Skeletal muscle tissue (tissue), 4 donors: ENCODE data around the gene ZCCHC8. TPM values are rescaled to one million over a fixed set of nuclear protein-coding genes. Genes with fewer than 3 reads are reported as not detected.
"Not testable (repeated sequence)": the region's sequence is repeated elsewhere in the genome, so short reads cannot be mapped to it uniquely, and the experiment has no call there.

Experiments used
- H3K27ac ChIP-seq: one replicate; pipeline ENCODE4 v1.7.0; 2013; ENCODE audit warnings: mild to moderate bottlenecking, low read depth, low read length, inconsistent platforms
- H3K27me3 ChIP-seq, 3 donors: one replicate each; pipeline ENCODE4 v1.7.0; 2013; ENCODE audit warnings: low read length in 3 of 3; ENCODE audit not compliant: control insufficient read depth in 3 of 3, insufficient read depth in 3 of 3
- H3K36me3 ChIP-seq, 3 donors: one replicate each; pipeline ENCODE4 v1.7.0; 2013; ENCODE audit warnings: low read length in 3 of 3; ENCODE audit not compliant: control insufficient read depth in 3 of 3, insufficient read depth in 3 of 3
- H3K4me1 ChIP-seq, 3 donors: one replicate each; pipeline ENCODE4 v1.7.0; 2013; ENCODE audit warnings: low read length in 3 of 3, mild to moderate bottlenecking in 3 of 3; ENCODE audit not compliant: control insufficient read depth in 3 of 3, insufficient read depth in 3 of 3
- H3K4me3 ChIP-seq, 3 donors: one replicate each; pipeline ENCODE4 v1.7.0; 2013; ENCODE audit warnings: low read length in 3 of 3
- H3K9ac ChIP-seq, 3 donors: one replicate each; pipeline ENCODE4 v1.7.0; 2013; ENCODE audit warnings: low read length in 3 of 3, mild to moderate bottlenecking in 3 of 3, moderate library complexity in 2 of 3, low read depth in 1 of 3
- H3K9me3 ChIP-seq, 3 donors: one replicate each; pipeline ENCODE4 v1.7.0; 2013; ENCODE audit warnings: low read length in 3 of 3; ENCODE audit not compliant: control insufficient read depth in 3 of 3
- total RNA-seq: library from RNA; depleted of rRNA; stranded (reverse); fragments of >200 nt; gene quantifications from one replicate; pipeline ENCODE4 v1.2.3, GENCODE V29; 2014
- donor health status: Osteomylitis.

ZCCHC8 gene
- total RNA-seq, 1 donor from 2014 or later: 23.5 TPM

DNA sequence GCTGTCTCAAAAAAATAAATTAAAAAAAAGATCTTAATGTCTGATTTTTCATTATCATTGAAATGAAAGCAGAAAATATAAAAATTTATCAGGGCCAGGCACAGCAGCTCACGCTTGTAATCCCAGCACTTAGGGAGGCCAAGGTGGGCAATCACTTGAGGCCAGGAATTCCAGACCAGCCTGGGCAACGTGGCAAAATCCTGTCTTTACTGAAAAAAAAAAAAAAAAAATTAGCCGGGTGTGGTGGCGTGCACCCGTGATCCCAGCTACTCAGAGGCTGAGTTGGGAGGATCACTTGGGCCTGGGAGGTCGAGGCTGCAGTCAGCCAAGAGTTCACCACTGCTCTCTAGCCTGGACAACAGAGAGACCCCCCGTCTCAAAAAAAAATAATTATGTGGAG lies 40.7 kb downstream of the ZCCHC8 start:
- Histone ChIP-seq H3K27ac (no peak overlapping the region), H3K27me3 (no peaks in the 10 kb centered on the region), H3K36me3 (no peaks in the 10 kb centered on the region), H3K4me3 (no peak overlapping the region), H3K4me1 (no peaks in the 10 kb centered on the region), H3K9me3 (no peaks in the 10 kb centered on the region), H3K9ac (no peak overlapping the region)

DNA sequence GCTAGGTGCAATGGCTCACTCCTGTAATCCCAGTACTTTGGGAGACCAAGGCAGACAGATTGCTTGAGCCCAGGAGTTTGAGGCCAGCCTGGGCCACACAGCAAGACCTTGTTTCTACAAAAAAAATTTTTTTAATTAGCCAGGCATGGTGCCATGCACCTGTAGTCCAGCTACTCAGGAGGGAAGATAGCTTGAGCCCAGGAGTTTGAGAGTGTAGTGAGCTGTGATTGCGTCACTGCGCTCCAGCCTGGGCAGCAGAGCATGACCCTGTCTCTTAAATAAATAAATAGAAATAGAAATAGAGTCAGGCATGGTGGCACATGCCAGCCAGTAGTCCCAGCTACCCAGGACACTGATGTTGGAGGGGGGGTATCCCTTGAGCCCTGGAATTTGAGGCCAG lies 41.5 kb downstream of the ZCCHC8 start:
- Histone ChIP-seq H3K9ac (no peak overlapping the region), H3K4me3 (no peak overlapping the region), H3K9me3 (no peaks in the 10 kb centered on the region), H3K36me3 (no peaks in the 10 kb centered on the region), H3K27me3 (no peaks in the 10 kb centered on the region), H3K27ac (no peak overlapping the region), H3K4me1 (no peaks in the 10 kb centered on the region)

DNA sequence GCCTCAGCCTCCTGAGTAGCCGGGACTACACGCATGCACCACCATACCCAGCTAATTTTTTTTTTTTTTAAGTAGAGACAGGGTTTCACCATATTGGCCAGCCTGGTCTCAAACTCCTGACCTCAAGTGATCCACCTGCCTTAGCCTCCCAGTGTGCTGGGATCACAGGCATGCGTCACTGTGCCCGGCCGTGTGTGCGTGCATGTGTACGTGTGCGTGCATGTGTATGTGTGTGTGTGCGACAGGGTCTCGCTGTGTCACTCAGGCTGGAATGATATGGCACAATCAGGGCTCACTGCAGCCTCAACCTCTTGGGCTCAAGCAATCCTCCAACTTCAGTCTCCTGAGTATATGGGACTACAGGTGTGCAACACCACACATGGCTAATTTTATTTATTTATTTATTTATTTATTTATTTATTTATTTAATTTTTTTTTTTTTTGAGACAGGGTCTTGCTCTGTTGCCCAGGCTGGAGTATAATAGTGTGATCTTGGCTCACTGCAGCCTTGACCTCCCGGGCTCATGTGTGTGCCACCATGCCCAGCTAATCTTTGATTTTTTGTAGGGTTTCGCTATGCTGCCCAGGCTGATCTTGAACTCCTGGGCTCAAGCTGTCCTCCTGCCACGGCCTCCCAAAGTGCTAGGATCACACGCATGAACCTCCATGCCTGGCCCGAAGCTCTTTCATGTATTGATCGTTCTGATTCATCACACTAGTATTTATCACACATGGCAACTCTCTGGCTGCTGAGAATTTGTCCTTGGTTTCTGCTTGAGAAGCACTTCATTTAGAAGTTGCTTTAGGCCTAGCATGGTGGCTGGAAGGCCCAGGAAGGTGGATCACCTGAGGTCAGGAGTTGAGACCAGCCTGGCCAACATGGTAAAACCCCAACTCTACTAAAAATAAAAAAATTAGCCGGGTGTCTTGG lies 42.4 kb downstream of the ZCCHC8 start:
- Histone ChIP-seq H3K4me1 (peaks cover 0 to 6% (median 0%) of the 10 kb centered on the region in 3 donors), H3K27ac (no peak overlapping the region), H3K36me3 (no peaks in the 10 kb centered on the region), H3K9me3 (no peaks in the 10 kb centered on the region), H3K9ac (no peak overlapping the region), H3K4me3 (no peak overlapping the region), H3K27me3 (no peaks in the 10 kb centered on the region)

DNA sequence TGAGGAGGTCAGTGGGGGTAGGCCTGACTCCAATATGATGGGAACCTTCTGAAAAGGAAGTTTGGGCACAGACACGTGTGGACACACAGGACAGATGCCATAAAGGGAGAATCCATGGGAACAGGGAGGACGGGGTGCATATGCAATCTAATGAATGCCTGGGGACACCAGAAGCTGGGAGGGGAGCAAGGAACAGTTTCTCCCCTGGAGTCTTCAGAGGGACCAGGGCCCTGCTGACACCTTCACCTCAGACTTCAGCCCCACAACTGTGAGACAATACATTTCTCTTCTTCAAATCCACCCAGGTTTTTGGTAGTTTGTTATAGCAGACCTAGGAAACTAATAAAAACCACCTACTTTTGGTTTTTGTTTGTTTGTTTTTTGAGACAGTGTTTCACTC lies 43.1 kb downstream of the ZCCHC8 start:
- no peak overlapping the region for H3K9ac ChIP-seq
- no peaks in the 10 kb centered on the region for H3K9me3 ChIP-seq
- no peaks in the 10 kb centered on the region for H3K36me3 ChIP-seq
- no peak overlapping the region for H3K27ac ChIP-seq
- no peaks in the 10 kb centered on the region for H3K27me3 ChIP-seq
- H3K4me3 ChIP-seq: no peak overlapping the region
- H3K4me1 ChIP-seq: peaks cover 0 to 6% (median 0%) of the 10 kb centered on the region in 3 donors

DNA sequence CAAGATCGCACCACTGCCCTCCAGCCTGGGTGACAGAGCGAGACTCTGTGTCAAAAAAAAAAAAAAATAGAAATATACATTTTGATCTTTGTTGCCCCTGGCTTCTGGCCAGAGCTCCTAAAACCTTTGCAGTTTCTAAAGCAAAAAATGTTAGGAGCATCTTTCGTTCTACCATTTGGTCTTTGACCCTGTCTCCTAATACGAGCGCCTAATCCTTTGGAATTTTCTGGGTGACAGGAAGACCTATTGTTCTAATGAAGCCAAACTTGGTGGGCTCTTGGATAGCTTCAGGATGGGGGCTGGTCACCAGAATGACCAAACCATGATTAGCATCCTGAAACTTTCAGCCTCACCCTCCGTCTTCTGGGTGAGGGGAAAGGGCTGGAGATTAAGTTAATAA lies 46.0 kb downstream of the ZCCHC8 start:
- no peaks in the 10 kb centered on the region for H3K9me3 ChIP-seq
- peaks cover 0 to 6% (median 0%) of the 10 kb centered on the region in 3 donors for H3K4me1 ChIP-seq
- no peaks in the 10 kb centered on the region for H3K27me3 ChIP-seq
- no peaks in the 10 kb centered on the region for H3K36me3 ChIP-seq
- no peak overlapping the region for H3K9ac ChIP-seq
- no peak overlapping the region for H3K27ac ChIP-seq
- H3K4me3 ChIP-seq: no peak overlapping the region

DNA sequence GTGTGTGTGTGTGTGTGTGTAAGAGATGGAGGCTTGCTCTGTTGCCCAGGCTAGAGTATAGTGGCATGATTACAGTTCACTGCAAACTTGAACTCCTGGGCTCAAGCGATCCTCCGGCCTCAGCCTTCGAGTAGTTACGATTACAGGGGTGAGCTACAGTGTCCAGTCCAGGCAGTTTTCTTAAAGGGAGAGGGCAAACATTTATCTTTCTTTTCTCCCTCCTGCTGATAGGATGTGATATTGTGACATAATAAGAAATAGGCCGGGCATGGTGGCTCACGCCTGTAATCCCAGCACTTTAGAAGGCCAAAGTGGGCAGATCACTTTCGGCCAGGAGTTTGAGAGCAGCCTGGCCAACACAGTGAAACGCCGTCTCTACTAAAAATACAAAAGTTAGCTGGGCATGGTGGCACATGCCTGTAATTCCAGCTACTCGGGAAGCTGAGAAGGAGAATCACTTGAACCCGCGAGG lies 46.4 kb downstream of the ZCCHC8 start:
- Histone ChIP-seq H3K36me3 (no peaks in the 10 kb centered on the region), H3K9me3 (no peaks in the 10 kb centered on the region), H3K4me1 (peaks cover 0 to 6% (median 0%) of the 10 kb centered on the region in 3 donors), H3K27ac (no peak overlapping the region), H3K9ac (no peak overlapping the region), H3K27me3 (no peaks in the 10 kb centered on the region), H3K4me3 (no peak overlapping the region)

DNA sequence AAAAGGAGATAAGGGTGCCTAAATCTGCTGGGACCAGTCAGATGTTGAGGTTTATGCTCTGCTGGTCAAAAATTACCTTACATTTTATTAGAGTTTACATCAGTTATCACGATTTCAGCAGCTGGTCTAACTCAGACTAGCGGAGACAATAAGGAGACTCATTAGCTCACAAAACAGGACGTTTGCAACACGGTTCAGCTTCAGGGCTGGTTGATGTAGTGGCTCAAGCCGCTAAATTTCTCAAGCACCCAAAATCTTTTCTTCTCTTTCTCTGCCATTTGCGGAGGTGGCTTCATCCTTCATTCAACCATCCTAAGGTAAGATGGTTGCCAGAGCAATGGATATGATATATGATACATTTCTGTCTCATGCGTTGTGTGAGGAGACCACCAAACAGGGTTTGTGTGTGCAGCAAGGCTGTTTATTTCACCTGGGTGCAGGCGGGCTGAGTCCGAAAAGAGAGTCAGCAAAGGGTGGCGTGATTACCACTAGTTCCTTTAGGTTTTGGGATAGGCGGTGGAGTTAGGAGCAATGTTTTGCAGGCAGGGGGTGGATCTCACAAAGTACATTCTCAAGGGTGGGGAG lies 47.9 kb downstream of the ZCCHC8 start:
- H3K27me3 ChIP-seq: no peaks in the 10 kb centered on the region
- no peak overlapping the region for H3K9ac ChIP-seq
- H3K9me3 ChIP-seq: no peaks in the 10 kb centered on the region
- no peaks in the 10 kb centered on the region for H3K36me3 ChIP-seq
- H3K4me3 ChIP-seq: no peak overlapping the region
- peaks cover 0 to 6% (median 0%) of the 10 kb centered on the region in 3 donors for H3K4me1 ChIP-seq
- no peak overlapping the region for H3K27ac ChIP-seq

DNA sequence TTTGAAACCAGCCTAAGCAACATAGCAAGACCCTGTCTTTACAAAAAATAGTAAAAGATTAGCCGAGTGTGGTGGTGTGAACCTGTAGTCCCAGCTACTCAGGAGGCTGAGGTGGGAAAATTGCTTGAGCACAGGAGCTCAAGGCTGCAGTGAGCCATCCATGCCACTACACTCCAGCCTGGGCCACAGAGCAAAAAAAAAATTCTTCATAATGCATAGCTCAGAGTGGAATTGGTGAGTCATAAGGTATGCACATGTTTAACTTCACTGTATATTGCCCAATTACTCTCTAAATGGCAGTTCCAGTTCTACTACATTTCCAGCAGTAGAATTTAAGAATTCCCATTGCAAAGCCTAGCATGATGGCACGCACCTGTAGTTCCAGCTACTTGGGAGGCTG lies 51.4 kb downstream of the ZCCHC8 start:
- Histone ChIP-seq H3K9me3 (no peaks in the 10 kb centered on the region), H3K36me3 (no peaks in the 10 kb centered on the region), H3K4me1 (peaks cover 0 to 6% (median 0%) of the 10 kb centered on the region in 3 donors), H3K27ac (no peak overlapping the region), H3K27me3 (no peaks in the 10 kb centered on the region), H3K4me3 (no peak overlapping the region), H3K9ac (no peak overlapping the region)

DNA sequence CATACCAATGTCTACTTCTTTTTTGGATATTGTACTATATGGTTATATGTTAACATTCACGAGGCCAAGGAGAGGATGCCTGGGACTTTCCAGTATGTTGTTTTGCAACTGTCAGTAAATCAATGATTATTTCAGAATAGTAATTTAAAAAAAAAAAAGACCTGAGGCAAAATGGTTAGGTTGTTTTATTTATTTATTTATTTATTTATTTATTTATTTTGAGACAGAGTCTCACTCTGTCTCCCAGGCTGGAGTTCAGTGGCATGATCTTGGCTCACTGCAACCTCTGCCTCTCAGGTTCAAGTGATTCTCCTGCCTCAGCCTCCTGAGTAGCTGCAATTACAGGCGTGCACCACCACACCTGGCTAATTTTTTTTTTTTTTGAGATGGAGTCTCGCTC lies 52.9 kb downstream of the ZCCHC8 start:
- H3K4me1 ChIP-seq, H3K4me3 ChIP-seq, H3K9me3 ChIP-seq, H3K36me3 ChIP-seq, H3K27me3 ChIP-seq, H3K9ac ChIP-seq, H3K27ac ChIP-seq: not testable (repeated sequence)

DNA sequence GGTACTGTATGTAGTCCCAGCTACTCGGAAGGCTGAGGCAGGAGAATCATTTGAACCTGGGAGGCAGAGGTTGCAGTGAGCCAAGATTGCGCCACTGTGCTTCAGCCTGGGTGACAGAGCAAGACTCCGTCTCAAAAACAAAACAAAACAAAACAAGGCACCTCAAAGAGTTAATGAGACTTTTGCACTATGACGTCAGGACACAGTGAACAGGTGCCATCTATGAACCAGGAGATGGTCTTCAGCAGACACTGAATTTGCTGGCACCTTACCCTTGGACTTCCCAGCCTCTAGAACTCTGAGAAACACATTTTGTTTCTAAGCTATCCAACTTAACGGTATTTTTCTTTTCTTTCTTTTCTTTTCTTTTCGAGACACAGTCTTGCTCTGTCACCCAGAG lies 54.3 kb downstream of the ZCCHC8 start:
- H3K9me3 ChIP-seq, H3K36me3 ChIP-seq, H3K27ac ChIP-seq, H3K9ac ChIP-seq, H3K4me3 ChIP-seq, H3K27me3 ChIP-seq, H3K4me1 ChIP-seq: not testable (repeated sequence)
